GM21515 (cell line): ENCODE data around the gene VWA5B1.
"Not testable (repeated sequence)": the region's sequence is repeated elsewhere in the genome, so short reads cannot be mapped to it uniquely, and the experiment has no call there.

Experiments used
- ATAC-seq: cut with Tn5 transposase; IDR thresholded peaks from one replicate; pipeline ENCODE4 v1.9.1; 2021; ENCODE audit not compliant: unreplicated experiment

VWA5B1 gene

GRCh38 chr1:20290624-20291597 is at the start of gene VWA5B1:
TSS of gene VWA5B1 (plus strand) at chr1:20290875. CDS start at chr1:20310602, 19,727 bp downstream.
- ATAC-seq, result no peak

GRCh38 chr1:20242890-20243479 is 47.7 kb upstream of the VWA5B1 start:
- ATAC-seq, result no peak

- no peak for ATAC-seq
Measured at GRCh38 chr1:20248971-20249612, 41.6 kb upstream of the VWA5B1 start.

GRCh38 chr1:20250340-20250989 is 40.2 kb upstream of the VWA5B1 start:
- ATAC-seq, result no peak

- no peak for ATAC-seq
Measured at GRCh38 chr1:20252587-20252986, 38.1 kb upstream of the VWA5B1 start.

- no peak for ATAC-seq
Measured at GRCh38 chr1:20255666-20256065, 35.0 kb upstream of the VWA5B1 start.

- no peak for ATAC-seq
Measured at GRCh38 chr1:20259646-20260045, 31.0 kb upstream of the VWA5B1 start.

GRCh38 chr1:20261095-20261494 is 29.6 kb upstream of the VWA5B1 start:
- ATAC-seq, result no peak

GRCh38 chr1:20262810-20263534 is 27.7 kb upstream of the VWA5B1 start:
- no peak for ATAC-seq

- no peak for ATAC-seq
Measured at GRCh38 chr1:20265250-20265649, 25.4 kb upstream of the VWA5B1 start.

- no peak for ATAC-seq
Measured at GRCh38 chr1:20266141-20266540, 24.5 kb upstream of the VWA5B1 start.

GRCh38 chr1:20266642-20267041 is 24.0 kb upstream of the VWA5B1 start:
- ATAC-seq, result no peak

- no peak for ATAC-seq
Measured at GRCh38 chr1:20271498-20272400, 18.9 kb upstream of the VWA5B1 start.

GRCh38 chr1:20273716-20274115 is 17.0 kb upstream of the VWA5B1 start:
- ATAC-seq, result not testable (repeated sequence)

GRCh38 chr1:20275319-20275925 is 15.3 kb upstream of the VWA5B1 start:
- no peak for ATAC-seq

- no peak for ATAC-seq
Measured at GRCh38 chr1:20276485-20277159, 14.1 kb upstream of the VWA5B1 start.

- ATAC-seq, result no peak
Measured at GRCh38 chr1:20278692-20279130, 12.0 kb upstream of the VWA5B1 start.

- ATAC-seq, result no peak
Measured at GRCh38 chr1:20279509-20279908, 11.2 kb upstream of the VWA5B1 start.
